Thyroid gland (tissue), 4 donors: ENCODE measurements around the gene SIN3B. TPM values are rescaled to one million over a fixed set of nuclear protein-coding genes. Genes with fewer than 3 reads are reported as not detected.

ENCODE experiments used
- DNase-seq, 2 donors: peaks; one replicate each; pipeline ENCODE4 v3.0.0-alpha.2; 2019
- H3K27ac ChIP-seq, 3 donors: fragments of 200-600 bp; sonication (generic); 1 replicate in 2 of 3; 2 replicates in 1 of 3; pipeline ENCODE4 v1.5.1; 2016 to 2019; ENCODE audit warnings: mild to moderate bottlenecking in 1 of 3, moderate library complexity in 1 of 3
- H3K27me3 ChIP-seq: fragments of 200-600 bp; sonication (generic); one replicate; pipeline ENCODE4 v1.5.1; 2019
- H3K36me3 ChIP-seq, 2 donors: fragments of 200-600 bp; sonication (generic); one replicate each; pipeline ENCODE4 v1.5.1; 2016 to 2019
- H3K4me1 ChIP-seq, 2 donors: fragments of 200-600 bp; sonication (generic); one replicate each; pipeline ENCODE4 v1.5.1; 2017 to 2019
- H3K4me3 ChIP-seq, 3 donors: fragments of 200-600 bp; sonication (generic); replicated peaks in 1 of 3; 1 replicate in 2 of 3; 2 replicates in 1 of 3; pipeline ENCODE4 v1.5.1; 2016; ENCODE audit warnings: mild to moderate bottlenecking in 1 of 3
- H3K9me3 ChIP-seq: fragments of 200-600 bp; sonication (generic); one replicate; pipeline ENCODE4 v1.5.1; 2017
- CTCF ChIP-seq, 6 experiments: fragments of 200-600 bp in 3 of 6; fragments of 450-650 bp in 3 of 6; sonication (generic) in 3 of 6; IDR thresholded peaks; one replicate each; pipeline ENCODE4 v1.5.1; 2016 to 2019; ENCODE audit warnings: antibody characterized with exemption in 6 of 6, mild to moderate bottlenecking in 2 of 6, inconsistent platforms in 1 of 6, moderate library complexity in 1 of 6
- POLR2A ChIP-seq, 2 donors: fragments of 450-650 bp; IDR thresholded peaks; one replicate each; pipeline ENCODE4 v1.6.1; 2017; ENCODE audit warnings: antibody characterized with exemption in 2 of 2, mild to moderate bottlenecking in 2 of 2, moderate library complexity in 1 of 2
- WGBS, 2 donors: methylation state at CpG; one replicate each; pipeline ENCODE4 v1.1.5; 2017; 5-methylcytosine and 5-hydroxymethylcytosine counted together
- intact Hi-C: fragments of 100-400 bp; cut with DNase I; formaldehyde crosslinking; loops from one replicate; pipeline ENCODE4 v1.15.1; 2023
- total RNA-seq, 4 donors: library from RNA; depleted of rRNA; stranded (reverse); fragments of >200 nt; gene quantifications; one replicate each; pipeline ENCODE4 v1.2.3, GENCODE V29; 2016

Gene SIN3B
- total RNA-seq, 4 donors from 2014 or later, result 33.6 to 65.9 (median 47.6) TPM

DNA sequence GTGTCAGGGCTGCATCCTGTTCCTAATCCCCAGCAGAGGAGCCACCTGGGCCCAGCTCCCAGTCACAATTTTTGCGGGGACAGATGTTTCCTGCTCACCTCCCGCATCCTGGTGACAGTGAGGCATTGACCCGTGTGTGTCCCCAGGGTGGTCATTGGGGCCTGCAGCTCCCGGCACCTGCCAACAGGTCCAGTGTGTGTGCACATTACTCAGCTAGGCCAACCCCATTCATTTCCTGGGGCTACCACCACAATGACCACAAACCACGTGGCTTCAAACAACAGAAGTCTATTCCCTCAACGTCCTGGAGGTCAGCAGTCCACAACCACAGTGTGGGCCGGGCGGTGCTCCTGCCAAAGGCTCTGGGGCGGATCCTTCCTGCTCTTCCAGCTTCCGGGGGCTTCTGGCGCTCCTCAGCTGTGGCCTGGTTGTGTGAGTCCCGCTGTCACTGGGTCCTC lies 47.7 kb downstream of the SIN3B start:
- Histone ChIP-seq H3K36me3 (peaks cover 50 to 51% of the 10 kb centered on the region in 2 donors), H3K27me3 (no peaks in the 10 kb centered on the region), H3K4me1 (peaks cover 4 to 16% of the 10 kb centered on the region in 2 donors), H3K27ac (peak overlapping the region in 2 of 3 donors; percentile 17 to 61), H3K4me3 (no peak overlapping the region), H3K9me3 (no peaks in the 10 kb centered on the region)
- TF ChIP-seq POLR2A (IDR thresholded peaks at IDR 0.05), result no peak
- TF ChIP-seq CTCF (IDR thresholded peaks at IDR 0.05), result no peak
- intact Hi-C loops, result no loop called here
- WGBS, 2 donors, result 60 to 73% methylated on average over 3 to 12 of the region's 12 CpGs
- peak; percentile 27 to 29 for DNase-seq

- Histone ChIP-seq H3K4me3 (no peak overlapping the region), H3K4me1 (peaks cover 4 to 16% of the 10 kb centered on the region in 2 donors), H3K36me3 (peaks cover 48 to 50% of the 10 kb centered on the region in 2 donors), H3K27ac (peak overlapping the region in 1 of 3 donors; percentile 58), H3K27me3 (no peaks in the 10 kb centered on the region), H3K9me3 (no peaks in the 10 kb centered on the region)
- intact Hi-C loops, result no loop called here
- 90 to 96% methylated on average over 7 to 8 of the region's 11 CpGs for WGBS, 2 donors
- TF ChIP-seq CTCF (IDR thresholded peaks at IDR 0.05) (no peak), POLR2A (IDR thresholded peaks at IDR 0.05) (no peak)
- DNase-seq, result no peak
Observed at GRCh38 chr19:16877581-16877980, 48.4 kb downstream of the SIN3B start.

DNA sequence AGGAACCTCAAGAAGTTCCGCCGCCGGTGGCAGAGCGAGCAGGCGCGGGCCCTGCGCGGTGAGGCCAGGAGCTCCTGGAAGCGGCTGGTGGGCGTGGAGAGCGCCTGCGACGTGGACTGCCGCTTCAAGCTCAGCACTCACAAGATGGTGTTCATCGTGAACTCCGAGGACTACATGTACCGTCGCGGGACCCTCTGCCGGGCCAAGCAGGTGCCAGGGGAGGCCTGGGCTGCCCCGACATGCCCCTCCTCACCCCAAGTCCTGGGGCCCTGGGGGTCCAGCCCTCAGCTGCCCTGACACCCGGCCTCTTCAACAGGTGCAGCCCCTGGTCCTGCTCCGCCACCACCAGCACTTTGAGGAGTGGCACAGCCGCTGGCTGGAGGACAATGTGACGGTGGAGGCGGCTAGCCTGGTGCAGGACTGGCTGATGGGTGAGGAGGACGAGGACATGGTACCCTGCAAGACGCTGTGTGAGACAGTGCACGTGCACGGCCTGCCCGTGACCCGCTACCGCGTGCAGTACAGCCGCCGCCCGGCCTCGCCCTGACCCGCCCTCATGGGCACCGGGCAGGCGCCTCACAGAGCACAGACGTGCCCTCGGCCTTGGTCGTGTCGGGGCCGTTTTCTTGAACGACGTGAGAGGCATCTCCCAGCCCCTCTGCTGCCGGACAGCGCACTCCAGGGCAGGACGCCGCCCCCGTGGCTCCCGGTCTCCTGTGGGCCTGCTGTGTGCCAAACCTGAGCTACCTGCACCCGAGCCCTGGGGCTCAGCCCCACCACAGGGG lies 49.2 kb downstream of the SIN3B start:
- DNase-seq, result no peak

GRCh38 chr19:16880884-16881554 lies 51.8 kb downstream of the SIN3B start:
- Histone ChIP-seq H3K36me3 (peaks cover 36 to 37% of the 10 kb centered on the region in 2 donors), H3K9me3 (no peaks in the 10 kb centered on the region)
- intact Hi-C loops, result no loop called here

More for the DNA sequence above, 49.2 kb downstream of the SIN3B start:
- TF ChIP-seq CTCF (IDR thresholded peaks at IDR 0.05) (no peak), POLR2A (IDR thresholded peaks at IDR 0.05) (no peak)
- Histone ChIP-seq H3K9me3 (no peaks in the 10 kb centered on the region), H3K4me1 (peaks cover 4 to 8% of the 10 kb centered on the region in 2 donors), H3K27ac (no peak overlapping the region), H3K27me3 (no peaks in the 10 kb centered on the region), H3K4me3 (no peak overlapping the region), H3K36me3 (peaks cover 40 to 44% of the 10 kb centered on the region in 2 donors)
- intact Hi-C loops, result no loop called here
- WGBS, 2 donors, result 94 to 97% methylated on average over 35 to 43 of the region's 55 CpGs

More at GRCh38 chr19:16880884-16881554, 51.8 kb downstream of the SIN3B start:
- H3K4me1 ChIP-seq, result peaks cover 0 to 10% of the 10 kb centered on the region in 2 donors
- no peak for TF ChIP-seq CTCF (IDR thresholded peaks at IDR 0.05)
- TF ChIP-seq POLR2A (IDR thresholded peaks at IDR 0.05), result no peak
- H3K27ac ChIP-seq, result peak overlapping the region in 1 of 3 donors; percentile 15
- 90 to 94% methylated on average over 4 of the region's 8 CpGs for WGBS, 2 donors
- no peak for DNase-seq
- no peak overlapping the region for H3K4me3 ChIP-seq
- H3K27me3 ChIP-seq, result no peaks in the 10 kb centered on the region
